ENCODE results near the gene RUSF1.

Gene RUSF1

GRCh38 chr16:31455601-31456314, 52.4 kb downstream of the RUSF1 start:
- no peaks in the 10 kb centered on the region for H3K9me3 ChIP-seq (ENCODE audit: insufficient read depth, low read length, severe bottlenecking)
- H3K36me3 ChIP-seq (ENCODE audit: insufficient read depth, low read length), result peaks cover 29% of the 10 kb centered on the region
- H3K4me2 ChIP-seq (ENCODE audit: insufficient read depth, low read length), result peak overlapping the region; percentile 54
- no peaks in the 10 kb centered on the region for H3K27me3 ChIP-seq (ENCODE audit: insufficient read depth, low read length, poor library complexity)
- no peak overlapping the region for H3K27ac ChIP-seq (ENCODE audit: low read length)
- H4K20me1 ChIP-seq (ENCODE audit: insufficient read depth, low read length), result peaks cover 46% of the 10 kb centered on the region
- peaks cover 44% of the 10 kb centered on the region for H3K4me1 ChIP-seq (ENCODE audit: insufficient read depth, low read length)
- 0 out of 4 replicates have a peak overlapping the region, but pooled peaks of 1 of the 2 experiments have one; percentile 25 for H3K4me3 ChIP-seq (ENCODE audit: low read depth in 1 of 2, low read length in 2 of 2)
- no peak overlapping the region for H2AFZ ChIP-seq (ENCODE audit: low read depth, low read length)
- DNase-seq, result peak; percentile 57
- peak; percentile 74 for TF ChIP-seq CTCF (IDR thresholded peaks at IDR 0.05; ENCODE audit: borderline replicate concordance, extremely low read depth, low read length, poor library complexity, severe bottlenecking)
- no peak for TF ChIP-seq EZH2 (IDR thresholded peaks at IDR 0.05; ENCODE audit: borderline replicate concordance, low read depth, low read length, severe bottlenecking)
- peak overlapping the region; percentile 8; the same call in 1 of the 2 replicates for H3K9ac ChIP-seq (ENCODE audit: low read depth, low read length)
- ATAC-seq (ENCODE audit: insufficient read depth, low read depth), result no peak
- peaks cover 51% of the 10 kb centered on the region for H3K79me2 ChIP-seq (ENCODE audit: insufficient read depth, low read length)

DNA sequence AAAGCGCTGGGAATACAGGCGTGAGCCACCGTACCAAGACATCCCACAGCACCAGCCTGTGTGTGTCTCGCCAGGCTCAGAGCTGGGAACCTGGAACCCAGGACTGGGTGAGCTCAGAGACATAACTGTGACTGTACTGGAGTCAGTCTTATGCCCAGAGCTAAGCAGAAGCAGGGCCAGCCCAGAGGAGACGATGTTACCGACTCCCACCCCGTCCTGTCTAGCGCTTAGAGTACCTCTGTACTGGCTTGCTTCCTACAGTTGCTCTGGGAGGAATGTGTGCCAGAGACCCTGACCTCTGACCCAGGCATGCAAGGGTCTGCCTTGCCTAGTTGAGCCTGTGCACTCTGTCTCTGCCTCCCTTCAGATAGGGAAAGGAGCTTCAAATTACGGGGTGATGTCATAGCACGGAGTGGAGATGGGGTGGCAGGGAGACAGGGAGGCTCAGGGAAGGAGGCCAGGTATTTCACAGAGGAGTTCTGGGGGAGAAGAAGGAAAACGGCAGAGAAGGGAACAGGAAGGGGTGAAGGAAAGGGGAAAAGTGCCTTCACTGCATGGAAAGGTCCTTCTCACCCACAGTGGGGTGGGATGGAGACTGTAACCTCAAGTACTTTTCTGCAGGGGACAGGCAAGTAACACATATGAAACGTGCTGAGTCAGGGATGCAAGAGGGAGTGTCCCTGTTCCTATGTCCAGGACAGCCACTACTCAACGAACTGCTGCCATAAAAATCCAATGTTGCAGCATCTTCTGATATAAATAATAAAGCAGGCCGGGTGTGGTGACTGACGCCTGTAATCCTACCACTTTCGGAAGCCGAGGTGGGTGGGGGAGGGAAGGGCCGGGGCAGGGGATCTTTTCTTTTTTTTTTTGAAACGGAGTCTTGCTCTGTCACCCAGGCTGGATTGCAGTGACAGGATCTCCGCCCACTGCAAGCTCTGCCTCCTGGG, 54.7 kb downstream of the RUSF1 start:
- H4K20me1 ChIP-seq (ENCODE audit: insufficient read depth, low read length), result peaks cover 46% of the 10 kb centered on the region
- no peaks in the 10 kb centered on the region for H3K9me3 ChIP-seq (ENCODE audit: insufficient read depth, low read length, severe bottlenecking)
- H3K36me3 ChIP-seq (ENCODE audit: insufficient read depth, low read length), result peaks cover 29% of the 10 kb centered on the region
- H3K27me3 ChIP-seq (ENCODE audit: insufficient read depth, low read length, poor library complexity), result no peaks in the 10 kb centered on the region
- no peak overlapping the region for H3K9ac ChIP-seq (ENCODE audit: low read depth, low read length)
- no peak overlapping the region for H3K27ac ChIP-seq (ENCODE audit: low read length)
- peaks cover 41% of the 10 kb centered on the region for H3K79me2 ChIP-seq (ENCODE audit: insufficient read depth, low read length)
- H3K4me3 ChIP-seq (ENCODE audit: low read depth in 1 of 2, low read length in 2 of 2), result no peak overlapping the region
- peaks cover 36% of the 10 kb centered on the region for H3K4me1 ChIP-seq (ENCODE audit: insufficient read depth, low read length)
- TF ChIP-seq CTCF (IDR thresholded peaks at IDR 0.05; ENCODE audit: borderline replicate concordance, extremely low read depth, low read length, poor library complexity, severe bottlenecking) (no peak), EZH2 (IDR thresholded peaks at IDR 0.05; ENCODE audit: borderline replicate concordance, low read depth, low read length, severe bottlenecking) (no peak)
- H2AFZ ChIP-seq (ENCODE audit: low read depth, low read length), result no peak overlapping the region
- no peak overlapping the region for H3K4me2 ChIP-seq (ENCODE audit: insufficient read depth, low read length)
- ATAC-seq (ENCODE audit: insufficient read depth, low read depth) (no peak), DNase-seq (no peak)

DNA sequence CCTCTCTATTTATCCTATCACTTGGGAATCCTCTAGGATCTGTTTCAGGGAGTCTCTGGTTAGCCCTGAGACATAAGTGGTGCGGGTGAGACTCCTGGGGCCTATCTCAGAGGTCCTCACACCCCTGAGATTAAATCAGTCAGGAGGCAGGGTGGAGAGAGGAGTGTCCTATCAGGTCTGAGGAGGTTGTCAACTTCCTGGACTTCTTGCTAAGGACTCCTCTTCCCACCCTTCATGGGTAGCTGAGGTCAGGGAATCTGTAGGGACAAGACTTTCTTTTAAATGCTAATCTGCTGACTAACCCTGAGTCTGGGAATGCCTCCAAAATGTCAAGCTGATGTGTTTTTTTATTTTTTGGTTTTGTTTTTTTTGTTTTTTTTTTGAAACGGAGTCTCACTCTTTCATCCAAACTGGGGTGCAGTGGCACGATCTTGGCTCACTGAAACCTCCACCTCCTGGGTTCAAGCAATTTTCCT, 55.5 kb downstream of the RUSF1 start:
- H3K27ac ChIP-seq (ENCODE audit: low read length), result no peak overlapping the region
- no peak overlapping the region for H3K9ac ChIP-seq (ENCODE audit: low read depth, low read length)
- H3K4me1 ChIP-seq (ENCODE audit: insufficient read depth, low read length), result peaks cover 28% of the 10 kb centered on the region
- peaks cover 33% of the 10 kb centered on the region for H3K79me2 ChIP-seq (ENCODE audit: insufficient read depth, low read length)
- DNase-seq (no peak), ATAC-seq (ENCODE audit: insufficient read depth, low read depth) (no peak)
- no peaks in the 10 kb centered on the region for H3K27me3 ChIP-seq (ENCODE audit: insufficient read depth, low read length, poor library complexity)
- peaks cover 38% of the 10 kb centered on the region for H4K20me1 ChIP-seq (ENCODE audit: insufficient read depth, low read length)
- TF ChIP-seq EZH2 (IDR thresholded peaks at IDR 0.05; ENCODE audit: borderline replicate concordance, low read depth, low read length, severe bottlenecking) (no peak), CTCF (IDR thresholded peaks at IDR 0.05; ENCODE audit: borderline replicate concordance, extremely low read depth, low read length, poor library complexity, severe bottlenecking) (no peak)
- no peak overlapping the region for H3K4me3 ChIP-seq (ENCODE audit: low read depth in 1 of 2, low read length in 2 of 2)
- no peak overlapping the region for H3K4me2 ChIP-seq (ENCODE audit: insufficient read depth, low read length)
- no peaks in the 10 kb centered on the region for H3K9me3 ChIP-seq (ENCODE audit: insufficient read depth, low read length, severe bottlenecking)
- peaks cover 24% of the 10 kb centered on the region for H3K36me3 ChIP-seq (ENCODE audit: insufficient read depth, low read length)
- no peak overlapping the region for H2AFZ ChIP-seq (ENCODE audit: low read depth, low read length)

Measured in DND-41 (cell line).